ENCODE results near the gene SULT1A3.
"Not testable (repeated sequence)": the region's sequence is repeated elsewhere in the genome, so short reads cannot be mapped to it uniquely, and the experiment has no call there.

SULT1A3 gene

GRCh38 chr16:30173054-30173453, 26.0 kb upstream of the SULT1A3 start:
- H3K27me3 ChIP-seq (ENCODE audit: insufficient read depth, poor library complexity, severe bottlenecking), result no peaks in the 10 kb centered on the region
- DNase-seq (ENCODE audit: low read depth in 1 of 2, low spot score in 1 of 2), result no peak

GRCh38 chr16:30176876-30177275, 22.2 kb upstream of the SULT1A3 start:
- not testable (repeated sequence) for H3K27me3 ChIP-seq (ENCODE audit: insufficient read depth, poor library complexity, severe bottlenecking); H3K4me3 ChIP-seq (replicated peaks; ENCODE audit: insufficient read depth, low read length)
- H3K27ac ChIP-seq (replicated peaks), result peak overlapping the region; percentile 53; the same call in 1 of the 2 replicates
- peak; percentile 63 to 90 for DNase-seq (ENCODE audit: low read depth in 1 of 2, low spot score in 1 of 2)

More at GRCh38 chr16:30173054-30173453, 26.0 kb upstream of the SULT1A3 start:
- Histone ChIP-seq H3K4me3 (replicated peaks; ENCODE audit: insufficient read depth, low read length) (no peak overlapping the region), H3K27ac (replicated peaks) (no peak overlapping the region)
- TF ChIP-seq GABPA (IDR thresholded peaks at IDR 0.05; ENCODE audit: low read depth), result no peak
- TF ChIP-seq POLR2AphosphoS5 (IDR thresholded peaks at IDR 0.05; ENCODE audit: low read depth), result no peak
- no peak for TF ChIP-seq CTCF (IDR thresholded peaks at IDR 0.05; ENCODE audit: insufficient read depth, low read length)
- no peak for TF ChIP-seq SPI1 (IDR thresholded peaks at IDR 0.05; ENCODE audit: borderline replicate concordance, low read depth)
- no peak for TF ChIP-seq REST (IDR thresholded peaks at IDR 0.05; ENCODE audit: insufficient replicate concordance, low read depth)

- Histone ChIP-seq H3K4me3 (replicated peaks; ENCODE audit: insufficient read depth, low read length) (no peak overlapping the region), H3K27ac (replicated peaks) (no peak overlapping the region), H3K27me3 (ENCODE audit: insufficient read depth, poor library complexity, severe bottlenecking) (no peaks in the 10 kb centered on the region)
- no peak for TF ChIP-seq SPI1 (IDR thresholded peaks at IDR 0.05; ENCODE audit: borderline replicate concordance, low read depth)
- no peak for TF ChIP-seq CTCF (IDR thresholded peaks at IDR 0.05; ENCODE audit: insufficient read depth, low read length)
- no peak for TF ChIP-seq REST (IDR thresholded peaks at IDR 0.05; ENCODE audit: insufficient replicate concordance, low read depth)
- TF ChIP-seq POLR2AphosphoS5 (IDR thresholded peaks at IDR 0.05; ENCODE audit: low read depth), result no peak
- TF ChIP-seq GABPA (IDR thresholded peaks at IDR 0.05; ENCODE audit: low read depth), result no peak
- DNase-seq (ENCODE audit: low read depth in 1 of 2, low spot score in 1 of 2), result no peak
These were observed 19.9 kb upstream of the SULT1A3 start for GRCh38 chr16:30179195-30179594.

- TF ChIP-seq CTCF (IDR thresholded peaks at IDR 0.05; ENCODE audit: insufficient read depth, low read length), result no peak
- no peak overlapping the region for H3K4me3 ChIP-seq (replicated peaks; ENCODE audit: insufficient read depth, low read length)
These were observed 19.1 kb upstream of the SULT1A3 start for GRCh38 chr16:30179931-30180330.

More at GRCh38 chr16:30179931-30180330, 19.1 kb upstream of the SULT1A3 start:
- no peak overlapping the region for H3K27ac ChIP-seq (replicated peaks)
- no peaks in the 10 kb centered on the region for H3K27me3 ChIP-seq (ENCODE audit: insufficient read depth, poor library complexity, severe bottlenecking)
- no peak for DNase-seq (ENCODE audit: low read depth in 1 of 2, low spot score in 1 of 2)
